ENCODE data around the gene PNKD. TPM values are rescaled to one million over a fixed set of nuclear protein-coding genes. Genes with fewer than 3 reads are reported as not detected.

The PNKD gene, protein sequence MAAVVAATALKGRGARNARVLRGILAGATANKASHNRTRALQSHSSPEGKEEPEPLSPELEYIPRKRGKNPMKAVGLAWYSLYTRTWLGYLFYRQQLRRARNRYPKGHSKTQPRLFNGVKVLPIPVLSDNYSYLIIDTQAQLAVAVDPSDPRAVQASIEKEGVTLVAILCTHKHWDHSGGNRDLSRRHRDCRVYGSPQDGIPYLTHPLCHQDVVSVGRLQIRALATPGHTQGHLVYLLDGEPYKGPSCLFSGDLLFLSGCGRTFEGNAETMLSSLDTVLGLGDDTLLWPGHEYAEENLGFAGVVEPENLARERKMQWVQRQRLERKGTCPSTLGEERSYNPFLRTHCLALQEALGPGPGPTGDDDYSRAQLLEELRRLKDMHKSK
- total RNA-seq: 32.9 TPM

DNA sequence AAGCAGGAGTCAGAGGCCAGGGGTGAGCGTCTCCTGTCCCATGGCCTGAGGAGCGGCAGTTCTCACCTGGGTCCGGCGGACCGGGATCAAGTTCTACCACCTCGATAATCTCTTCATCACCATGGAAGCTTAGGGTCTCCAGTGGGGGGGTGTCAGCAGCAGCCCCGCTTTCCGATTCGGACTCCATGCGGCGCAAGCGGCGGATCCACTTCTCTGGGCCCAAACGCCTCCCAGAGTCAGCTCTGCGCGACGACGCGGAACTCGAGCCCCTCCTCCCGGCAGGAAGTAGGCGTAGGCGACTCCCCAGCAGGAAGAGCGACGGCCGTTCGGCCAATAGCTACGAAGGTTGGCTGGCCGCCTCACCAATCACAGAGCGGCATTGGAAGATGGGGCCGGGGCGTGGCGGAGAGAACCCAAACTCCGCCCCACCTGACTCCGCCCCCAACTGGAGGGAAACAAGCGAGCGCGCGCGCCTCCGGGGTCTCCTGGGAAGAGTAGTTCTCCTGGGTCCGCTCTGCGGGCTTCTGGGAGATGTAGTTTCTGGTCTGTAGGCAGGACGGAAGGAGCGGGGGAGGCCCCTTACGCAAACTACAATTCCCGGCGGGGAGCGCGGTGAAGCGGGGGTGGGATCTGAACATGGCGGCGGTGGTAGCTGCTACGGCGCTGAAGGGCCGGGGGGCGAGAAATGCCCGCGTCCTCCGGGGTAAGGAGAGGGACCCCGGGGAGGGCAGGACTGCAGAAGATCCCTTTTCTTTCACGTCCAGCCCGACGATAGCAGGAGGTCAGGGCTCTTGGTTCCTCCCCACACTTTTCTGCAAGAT, at the start of gene PNKD, which contains the start of gene AAMP:
Gene PNKD, plus strand, starts transcription at position 620 of the 821 bp plus-strand sequence. Its CDS starts 17 bp downstream, at position 637.
Gene AAMP, minus strand, starts transcription at position 238 of the 821 bp plus-strand sequence. Its CDS starts 51 bp downstream, at position 187.
- peak; percentile 100 for DNase-seq

DNA sequence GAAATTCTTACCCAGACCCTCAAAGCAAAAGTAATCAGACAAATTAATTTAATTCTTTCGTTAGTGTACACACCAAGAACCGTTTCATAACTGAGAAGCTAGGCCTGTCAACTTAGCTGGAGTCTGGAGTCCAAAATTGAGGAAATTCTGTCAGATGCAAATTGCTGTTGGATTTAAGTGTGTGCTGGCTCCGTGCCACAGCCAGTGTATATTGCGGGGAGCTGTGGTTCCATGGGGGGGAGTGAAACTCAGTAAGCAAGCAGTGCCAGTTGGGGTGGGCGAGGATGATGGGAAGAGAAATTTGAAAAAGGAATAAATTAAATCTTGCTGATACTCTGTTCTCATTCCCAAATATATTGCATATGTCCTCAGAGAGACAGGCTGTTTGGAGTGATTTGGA, 49.3 kb upstream of the PNKD start:
- DNase-seq: no peak

DNA sequence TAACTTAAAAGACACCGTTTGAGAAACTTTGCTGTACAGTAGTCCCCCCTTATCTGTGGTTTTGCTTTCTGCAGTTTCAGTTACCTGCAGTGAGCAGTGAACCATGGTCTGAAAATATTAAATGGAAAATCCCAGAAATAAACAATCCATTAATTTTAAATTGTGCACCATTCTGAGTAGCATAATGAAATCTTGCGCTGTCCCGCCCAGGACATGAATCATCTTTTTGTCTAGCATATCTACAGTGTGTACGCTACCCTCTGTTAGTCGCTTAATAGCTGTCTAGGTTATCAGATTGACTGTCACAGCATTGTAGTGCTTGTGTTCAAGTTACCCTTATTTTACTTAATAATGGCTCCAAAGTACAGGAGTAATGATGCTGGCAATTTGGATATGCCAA, 47.3 kb upstream of the PNKD start:
- DNase-seq: no peak

DNA sequence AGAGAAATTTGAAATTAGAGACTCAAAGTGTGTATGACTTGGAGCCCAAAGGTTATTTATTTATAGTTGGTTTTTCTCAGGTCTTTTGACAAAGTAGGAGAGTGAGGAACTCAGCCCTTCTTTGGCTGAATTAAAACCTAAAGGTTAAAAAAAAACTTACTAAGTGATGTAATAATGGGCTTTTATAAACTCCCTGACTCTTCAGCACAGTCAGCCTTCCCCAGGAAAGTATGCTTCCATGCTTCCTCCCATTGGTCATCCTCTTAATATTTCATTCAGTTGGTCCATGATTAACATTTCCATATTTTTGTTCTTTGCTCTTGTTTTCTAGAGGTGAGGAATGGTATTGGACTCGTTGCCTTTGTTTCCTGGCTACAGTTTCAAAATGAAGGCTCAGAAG, 46.1 kb upstream of the PNKD start:
- DNase-seq: no peak

DNA sequence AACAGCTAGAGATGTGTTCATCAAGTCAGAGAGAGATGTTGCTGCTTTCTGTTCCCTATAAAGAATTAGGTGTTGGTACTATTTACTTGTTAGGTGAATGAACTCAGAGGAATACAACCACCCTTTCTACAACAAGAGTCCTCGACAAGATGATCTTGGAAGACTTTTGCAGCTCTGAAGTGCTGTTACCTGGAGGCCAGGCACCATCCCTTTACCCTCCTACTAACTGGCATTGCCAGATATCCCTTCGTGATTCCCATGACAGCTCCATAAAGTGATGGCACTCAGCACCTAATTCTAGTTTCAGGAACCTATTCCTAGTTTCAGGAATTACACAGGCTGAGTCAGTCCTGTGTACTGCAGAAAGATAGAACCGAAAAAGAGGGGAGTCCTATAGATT, 43.4 kb upstream of the PNKD start:
- no peak for DNase-seq

DNA sequence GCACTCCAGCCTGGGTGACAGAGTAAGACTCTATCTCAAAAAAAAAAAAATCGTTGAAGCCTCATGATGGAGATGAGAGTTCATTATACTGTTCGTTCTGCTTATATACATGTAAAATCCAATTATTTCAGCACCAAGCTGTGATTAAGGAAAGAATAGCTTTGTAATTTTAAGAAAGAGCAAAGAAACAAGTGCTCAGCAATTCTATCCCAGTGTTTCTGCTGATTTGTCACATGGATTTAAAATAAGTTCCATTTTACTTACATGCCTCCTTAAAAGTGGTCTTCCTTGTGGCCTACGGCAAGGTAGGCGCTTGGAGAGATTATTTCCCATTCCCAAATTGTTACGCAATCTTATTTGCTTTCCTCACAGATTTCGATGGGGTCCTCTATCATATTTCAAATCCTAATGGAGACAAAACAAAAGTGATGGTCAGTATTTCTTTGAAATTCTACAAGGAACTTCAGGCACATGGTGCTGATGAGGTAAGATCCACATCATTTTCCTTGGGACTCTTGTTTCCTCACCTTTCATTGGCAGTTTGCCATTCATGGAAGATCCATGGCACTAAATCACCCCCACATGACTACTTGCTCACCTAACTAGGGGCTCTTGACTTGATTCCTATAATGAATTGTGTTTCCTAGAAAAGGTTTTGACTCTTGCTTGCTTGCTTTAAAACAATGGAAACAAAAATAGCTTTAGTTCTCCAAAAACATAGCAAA, 41.8 kb upstream of the PNKD start:
- DNase-seq: no peak

DNA sequence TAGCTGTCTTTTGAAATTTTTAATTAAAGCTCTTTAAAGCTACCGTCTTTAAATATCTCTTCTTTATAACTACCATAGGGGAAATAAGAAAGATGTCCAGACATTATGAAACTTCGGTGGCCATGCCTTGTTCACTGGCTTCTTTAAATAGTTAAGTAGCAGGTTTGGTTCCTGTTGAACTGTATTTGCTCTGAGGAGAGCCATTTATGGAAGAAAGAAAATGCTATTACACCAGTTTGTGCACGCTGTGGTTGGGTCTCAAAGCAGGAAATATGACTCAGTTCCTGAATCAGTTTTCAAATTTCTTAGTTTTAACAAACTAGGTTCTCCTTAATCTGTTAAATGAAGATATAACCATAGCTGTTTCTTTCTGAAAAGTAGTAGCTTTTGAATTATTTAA, 41.1 kb upstream of the PNKD start:
- DNase-seq: no peak

DNA sequence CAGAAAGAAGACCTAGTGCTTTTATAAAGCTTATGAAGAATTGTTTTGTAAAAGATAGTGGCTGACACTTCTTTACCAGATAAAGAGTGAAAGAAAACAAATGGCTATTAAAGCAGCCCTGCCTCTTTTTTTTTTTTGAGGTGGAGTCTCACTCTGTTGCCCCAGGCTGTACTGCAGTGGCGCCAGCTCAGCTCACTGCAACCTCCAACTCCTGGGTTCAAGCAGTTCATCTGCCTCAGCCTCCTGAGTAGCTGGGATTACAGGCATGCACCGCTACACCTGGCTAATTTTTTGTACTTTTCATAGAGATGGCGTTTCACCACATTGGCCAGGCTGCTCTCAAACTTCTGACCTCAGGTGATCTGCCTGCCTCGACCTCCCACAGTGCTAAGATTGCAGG, 40.5 kb upstream of the PNKD start:
- no peak for DNase-seq

DNA sequence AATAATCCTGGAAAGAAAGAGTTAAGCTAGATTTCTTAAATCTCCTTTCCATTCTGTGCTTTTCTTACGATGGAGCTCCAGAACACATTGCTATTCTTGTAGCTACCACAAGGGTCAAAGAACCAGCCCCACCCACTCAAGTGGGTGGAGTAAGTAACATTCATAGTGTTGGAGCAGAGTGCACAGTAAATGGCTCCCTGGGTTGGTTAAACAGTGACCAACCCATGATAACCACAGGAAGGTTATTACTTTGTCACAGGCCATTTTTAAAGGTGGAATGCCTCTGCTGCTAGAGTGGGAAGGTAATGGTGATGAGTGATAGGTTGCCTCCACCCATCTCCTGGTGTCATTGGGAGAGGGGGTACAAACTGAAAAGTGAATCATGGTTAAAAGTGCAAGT, 39.4 kb upstream of the PNKD start:
- no peak for DNase-seq

DNA sequence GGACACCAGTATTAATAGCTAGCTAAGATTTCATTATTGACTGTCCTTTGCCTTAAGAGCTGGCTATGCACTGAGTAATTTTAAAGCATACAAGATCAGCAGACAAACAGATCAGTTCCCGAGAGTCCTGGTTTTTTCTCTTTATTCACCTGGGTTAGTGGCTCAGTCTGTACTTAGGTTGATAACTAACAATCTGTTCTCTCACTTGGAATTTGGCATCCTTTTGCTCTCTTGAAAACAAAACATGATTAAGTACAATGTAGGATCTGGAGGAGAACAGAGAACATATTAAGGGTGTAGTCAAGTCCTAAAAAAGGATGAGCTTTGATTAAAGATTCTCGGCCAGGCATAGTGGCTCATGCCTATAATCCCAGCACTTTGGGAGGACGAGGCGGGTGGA, 36.8 kb upstream of the PNKD start:
- no peak for DNase-seq

DNA sequence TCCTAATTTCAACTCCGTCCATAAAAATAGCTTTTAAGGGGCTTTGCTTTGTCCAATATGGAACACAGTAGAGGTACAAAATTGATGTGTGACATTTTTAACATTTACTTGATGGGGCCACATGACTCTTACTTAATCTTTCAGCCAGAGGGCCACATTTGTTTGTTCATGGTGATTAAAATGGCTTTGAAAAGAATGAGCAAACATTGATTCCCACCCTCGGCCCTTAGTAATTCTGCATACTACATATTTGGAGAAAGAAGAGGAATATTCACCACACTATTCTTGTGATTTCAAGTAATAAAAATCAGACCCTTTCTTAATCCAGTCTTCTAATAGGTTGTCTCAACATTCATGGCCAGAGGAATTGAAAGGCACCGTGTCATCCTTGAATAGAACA, 35.8 kb upstream of the PNKD start:
- no peak for DNase-seq

DNA sequence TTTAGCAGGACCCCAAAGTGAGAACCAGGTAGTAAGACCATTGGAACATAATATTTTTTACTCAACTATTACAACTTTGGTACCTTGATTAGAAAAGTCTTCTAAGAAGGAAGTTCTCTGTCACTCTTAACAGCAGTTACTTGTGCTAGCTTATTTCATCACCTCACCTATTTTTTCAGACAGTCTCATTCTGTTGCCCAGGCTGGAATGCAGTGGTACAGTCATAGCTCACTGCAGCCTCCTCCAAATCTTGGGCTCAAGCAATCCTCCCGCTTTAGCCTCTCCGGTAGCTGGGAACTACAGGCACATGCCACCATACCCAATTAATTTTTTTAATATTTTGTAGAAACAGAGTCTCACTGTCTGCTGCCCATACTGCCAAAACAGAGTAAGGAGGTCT, 35.3 kb upstream of the PNKD start:
- DNase-seq: no peak

DNA sequence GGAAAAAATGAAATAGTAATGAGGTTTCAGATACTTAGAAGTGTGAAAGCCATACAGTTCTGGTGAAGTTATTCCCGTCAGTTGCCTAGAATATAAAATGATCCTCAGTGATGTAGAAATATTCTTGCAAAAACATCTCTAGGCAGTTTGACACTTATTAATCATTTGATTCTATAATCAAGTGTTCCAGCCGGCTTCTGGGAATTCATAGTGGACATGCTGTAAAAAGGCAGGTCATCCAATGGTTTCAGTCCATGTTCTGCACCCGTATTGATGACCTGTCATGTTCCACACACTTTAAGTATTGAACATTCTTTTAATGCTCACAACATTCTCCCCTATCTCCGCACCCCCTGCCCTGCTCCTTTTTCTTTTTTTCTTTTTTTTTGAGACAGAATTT, 33.5 kb upstream of the PNKD start:
- DNase-seq: no peak

DNA sequence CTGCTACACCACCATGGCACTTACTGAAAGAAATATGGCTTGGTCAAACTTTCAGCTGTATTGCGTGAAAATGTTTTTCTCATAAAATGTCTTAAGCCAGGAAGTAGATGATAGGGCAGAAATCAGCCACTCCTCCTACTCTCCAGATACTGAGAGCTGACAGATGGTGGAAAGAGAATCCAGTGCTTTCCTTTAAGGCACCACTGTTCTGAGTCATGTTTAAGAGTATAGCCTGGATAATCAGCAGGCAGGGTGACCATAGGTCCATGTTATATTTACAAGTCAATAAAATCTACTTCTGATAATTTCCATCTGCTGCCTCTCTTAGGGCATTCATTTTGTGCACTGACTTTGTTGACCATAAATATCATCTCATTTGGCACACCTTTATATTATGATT, 31.4 kb upstream of the PNKD start:
- DNase-seq: no peak

DNA sequence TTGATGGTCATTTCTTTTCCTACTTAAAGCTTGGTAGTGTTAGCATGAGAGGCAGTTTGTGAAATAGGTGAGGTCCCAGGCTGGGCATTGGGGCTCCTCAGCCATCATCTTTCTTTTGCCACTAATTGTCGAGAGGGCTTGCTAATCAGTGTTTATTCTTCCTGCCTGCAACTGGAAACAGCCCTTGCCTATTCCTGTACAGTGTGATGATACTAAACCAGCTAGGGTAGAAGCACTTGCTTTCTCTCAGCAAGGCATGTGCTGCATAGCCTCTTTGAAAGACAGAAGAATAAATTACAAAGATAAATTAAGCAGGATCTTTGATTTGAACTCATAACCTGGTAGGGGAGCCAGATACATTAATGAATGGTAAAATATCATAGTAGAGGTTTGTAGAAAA, 26.1 kb upstream of the PNKD start:
- no peak for DNase-seq

DNA sequence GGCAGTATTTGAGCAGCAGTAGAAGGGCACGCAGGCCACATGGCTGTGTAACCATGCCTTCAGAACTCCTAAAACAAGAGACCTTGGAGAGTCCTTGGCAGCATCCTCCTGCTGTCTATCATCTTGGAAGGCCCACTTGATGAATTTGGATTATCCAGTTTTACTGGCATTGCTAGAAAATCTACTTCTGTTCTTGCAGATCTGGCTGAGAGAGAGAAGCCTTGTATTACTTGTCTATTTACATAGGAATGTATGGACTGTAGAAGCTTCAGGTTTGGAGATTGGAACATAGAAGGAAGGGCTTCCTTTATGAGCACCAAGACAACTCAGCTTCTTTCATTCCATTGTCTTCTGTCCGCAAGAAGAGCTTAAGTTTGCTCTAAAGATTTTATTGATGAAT, 25.7 kb upstream of the PNKD start:
- no peak for DNase-seq

DNA sequence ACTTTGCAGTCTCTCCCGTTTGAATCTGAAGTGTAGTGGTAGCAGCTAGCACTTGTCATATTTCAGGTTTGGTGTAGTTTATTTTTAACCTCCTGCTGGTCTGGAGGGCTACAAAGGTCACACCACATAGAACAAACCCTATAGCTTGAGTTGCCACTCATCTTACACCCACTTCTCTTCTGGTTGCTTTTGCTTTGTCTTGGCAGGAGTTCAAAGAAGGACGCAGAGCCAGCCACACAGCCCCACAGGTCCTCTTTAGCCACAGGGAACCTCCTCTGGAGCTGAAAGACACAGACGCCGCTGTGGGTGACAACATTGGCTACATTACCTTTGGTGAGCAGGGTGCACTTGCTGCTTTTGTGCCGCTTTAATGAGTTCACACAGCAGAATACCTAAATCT, 25.1 kb upstream of the PNKD start:
- DNase-seq: peak; percentile 36

DNA sequence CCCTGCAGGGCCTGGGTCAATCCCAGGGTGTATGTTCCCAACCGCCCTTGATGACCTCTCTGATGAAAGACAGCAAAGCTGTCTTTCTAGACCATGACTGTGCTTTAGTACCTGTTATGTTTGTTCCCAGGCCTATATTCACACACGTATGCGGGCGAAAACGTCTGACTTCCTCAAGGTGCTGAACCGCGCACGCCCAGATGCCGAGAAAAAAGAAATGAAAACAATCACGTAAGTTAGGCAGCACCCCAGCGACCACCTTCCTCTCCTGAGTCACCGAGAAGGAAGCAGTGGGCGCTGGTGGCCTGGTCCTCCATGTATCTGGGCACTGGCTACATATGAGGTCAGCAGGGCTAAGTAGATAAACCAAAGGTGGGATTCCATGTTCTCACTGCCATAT, 20.6 kb upstream of the PNKD start:
- DNase-seq: no peak

DNA sequence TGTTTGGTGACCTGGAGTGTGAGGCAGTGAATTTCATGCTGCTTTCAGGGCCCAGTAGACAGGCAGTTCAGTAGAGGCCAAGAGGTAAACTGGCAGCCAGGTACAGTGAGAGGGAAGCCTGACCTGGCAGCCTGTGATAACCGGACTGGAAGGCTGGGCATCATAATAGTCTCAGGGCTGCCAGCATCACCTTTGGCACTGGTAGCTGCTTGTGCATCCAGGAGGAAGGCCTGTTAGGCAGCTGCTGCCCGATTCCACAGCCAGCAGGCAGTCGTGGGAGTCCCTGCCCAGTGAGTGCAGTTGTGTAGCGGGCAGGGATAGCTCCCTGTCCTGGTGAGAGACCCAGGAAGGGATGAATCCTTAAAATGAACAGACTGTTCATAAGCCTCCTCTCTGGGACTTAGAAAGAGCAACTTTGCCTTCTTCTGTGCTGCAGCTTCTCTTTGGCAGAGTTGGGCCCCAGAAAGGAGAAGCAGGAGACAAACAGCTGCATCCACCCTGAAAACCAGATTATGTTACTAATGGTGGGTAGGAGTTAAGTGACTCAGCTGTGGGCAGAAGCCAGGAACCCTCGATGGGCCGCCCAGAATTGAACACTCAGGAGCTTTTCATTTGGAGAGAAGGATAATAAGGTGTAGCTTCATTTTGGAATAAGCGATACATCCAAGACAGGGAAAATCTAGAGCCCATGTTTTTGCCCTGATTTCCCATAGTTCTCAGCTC, 17.6 kb upstream of the PNKD start:
- peak; percentile 80 for DNase-seq

DNA sequence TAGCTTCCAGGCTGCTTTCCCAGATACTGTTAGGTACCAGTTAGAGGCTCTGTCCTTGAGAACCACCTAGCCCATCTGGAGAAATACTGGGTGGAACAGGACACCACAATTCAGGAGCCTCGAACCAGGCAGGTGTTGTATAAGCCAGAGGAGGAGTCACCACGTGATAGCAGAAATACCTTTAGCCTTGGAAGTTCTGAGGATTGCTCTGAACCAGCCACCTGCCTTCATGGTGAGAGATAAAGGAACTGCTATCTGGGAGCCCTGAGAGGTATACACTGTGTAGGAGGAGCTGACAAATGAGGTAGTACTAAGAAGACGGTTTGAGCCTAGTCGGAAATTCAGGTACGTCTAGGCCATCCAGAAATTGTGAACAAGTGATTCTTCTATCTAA, 17.1 kb upstream of the PNKD start:
- no peak for DNase-seq

DNA sequence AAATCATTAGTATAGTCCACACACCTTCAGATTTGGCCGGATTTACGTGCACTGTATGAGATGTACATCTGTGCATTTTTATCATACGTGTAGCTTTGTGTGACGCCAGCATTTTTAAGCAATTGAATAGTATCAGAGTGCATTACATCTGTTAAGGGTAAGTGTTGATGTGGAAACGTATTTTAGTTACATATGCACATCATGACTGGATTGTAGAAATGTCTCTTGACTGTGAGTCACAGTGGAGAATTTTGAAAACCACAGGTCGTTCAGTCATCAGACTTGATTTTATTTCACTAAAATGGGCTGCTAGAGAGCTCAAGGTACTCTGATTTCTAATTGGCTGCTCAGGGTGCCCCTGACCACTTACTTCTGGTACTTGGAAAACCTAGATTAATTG, 14.9 kb upstream of the PNKD start:
- DNase-seq: no peak

DNA sequence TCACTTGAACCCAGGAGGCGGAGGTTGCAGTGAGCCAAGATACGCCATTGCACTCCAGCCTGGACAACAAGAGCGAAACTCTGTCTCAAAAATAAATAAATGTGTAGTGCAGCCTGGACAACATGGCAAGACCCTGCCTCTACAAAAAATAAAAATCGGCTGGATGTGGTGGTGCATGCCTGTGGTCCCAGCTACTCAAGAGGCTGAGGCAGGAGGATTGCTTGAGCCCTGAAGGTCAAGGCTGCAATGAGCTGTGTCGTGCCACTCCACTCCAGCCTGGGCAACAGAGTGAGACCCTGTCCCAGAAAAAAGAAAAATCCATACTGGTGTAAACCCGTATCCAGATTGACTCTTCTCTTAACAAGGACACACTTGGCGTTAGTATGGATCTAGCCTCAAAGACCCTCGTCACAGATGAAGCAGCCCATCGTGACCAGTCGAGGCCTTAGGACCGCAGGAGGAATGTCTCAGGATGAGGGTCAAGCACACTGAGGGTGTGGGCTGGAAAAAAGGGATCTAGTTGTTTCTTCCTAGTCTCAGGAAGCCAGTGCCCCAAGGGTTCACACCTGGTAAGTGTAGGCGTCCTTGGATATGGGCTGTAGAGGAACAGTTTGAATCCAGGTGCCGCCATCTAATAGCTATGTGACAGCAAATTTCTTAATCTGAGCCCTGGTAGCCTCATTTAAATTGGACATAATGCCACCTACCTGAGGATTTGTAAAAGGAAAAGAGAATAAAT, 13.5 kb upstream of the PNKD start:
- DNase-seq: no peak
